Astrocyte of the hippocampus (primary cell): Measurements from ENCODE around the gene TMEM61.

Experiments used
- DNase-seq: peaks from one replicate; pipeline ENCODE4 v3.0.0; 2011; ENCODE audit warnings: low read depth, low spot score

The TMEM61 gene

GRCh38 chr1:55037733-55038551, 57.5 kb downstream of the TMEM61 start:
- no peak for DNase-seq

- no peak for DNase-seq
Observed at GRCh38 chr1:55038552-55038838, 58.1 kb downstream of the TMEM61 start.

DNA sequence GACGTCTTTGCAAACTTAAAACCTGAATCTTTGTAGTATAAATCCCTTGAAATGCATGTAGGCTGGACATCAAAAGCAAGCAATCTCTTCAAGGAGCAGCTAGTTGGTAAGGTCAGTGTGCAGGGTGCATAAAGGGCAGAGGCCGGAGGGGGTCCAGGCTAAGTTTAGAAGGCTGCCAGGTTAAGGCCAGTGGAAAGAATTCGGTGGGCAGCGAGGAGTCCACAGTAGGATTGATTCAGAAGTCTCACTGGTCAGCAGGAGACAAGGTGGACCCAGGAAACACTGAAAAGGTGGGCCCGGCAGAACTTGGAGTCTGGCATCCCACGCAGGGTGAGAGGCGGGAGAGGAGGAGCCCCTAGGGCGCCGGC, 58.5 kb downstream of the TMEM61 start:
- DNase-seq, result no peak

GRCh38 chr1:55039342-55040082, 59.1 kb downstream of the TMEM61 start, which contains the start of gene PCSK9:
PCSK9 (plus strand) TSS chr1:55039548; CDS start chr1:55039838, 290 bp downstream.
- DNase-seq, result peak; percentile 62

DNA sequence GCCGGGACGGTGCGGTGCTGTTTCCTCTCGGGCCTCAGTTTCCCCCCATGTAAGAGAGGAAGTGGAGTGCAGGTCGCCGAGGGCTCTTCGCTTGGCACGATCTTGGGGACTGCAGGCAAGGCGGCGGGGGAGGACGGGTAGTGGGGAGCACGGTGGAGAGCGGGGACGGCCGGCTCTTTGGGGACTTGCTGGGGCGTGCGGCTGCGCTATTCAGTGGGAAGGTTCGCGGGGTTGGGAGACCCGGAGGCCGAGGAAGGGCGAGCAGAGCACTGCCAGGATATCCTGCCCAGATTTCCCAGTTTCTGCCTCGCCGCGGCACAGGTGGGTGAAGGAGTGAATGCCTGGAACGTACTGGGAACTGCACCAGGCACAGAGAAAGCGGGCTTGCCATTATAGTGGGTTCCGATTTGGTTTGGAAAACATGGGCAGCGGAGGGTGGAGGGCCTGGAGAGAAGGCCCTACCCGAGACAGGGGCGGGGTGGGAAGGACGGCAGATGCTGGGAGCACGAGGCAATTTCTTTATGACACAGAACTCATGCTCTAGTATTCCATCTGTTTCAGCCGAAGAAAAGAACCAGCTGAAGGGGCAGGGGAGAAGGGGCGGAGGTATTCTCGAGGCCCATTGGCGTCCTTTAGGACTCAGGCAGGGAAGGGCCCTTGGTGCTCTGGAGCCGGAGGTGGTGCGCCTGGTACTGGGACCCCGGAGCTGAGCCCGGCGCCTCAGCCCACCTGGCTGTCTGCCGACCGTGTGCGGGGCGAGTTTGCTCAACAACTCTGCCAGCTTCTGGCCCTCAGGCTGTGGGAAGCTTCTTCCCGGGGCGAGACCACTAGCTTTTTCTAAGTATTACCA, 59.9 kb downstream of the TMEM61 start:
- peak; percentile 25 for DNase-seq

GRCh38 chr1:55040933-55041494, 60.6 kb downstream of the TMEM61 start:
- DNase-seq, result no peak

DNA sequence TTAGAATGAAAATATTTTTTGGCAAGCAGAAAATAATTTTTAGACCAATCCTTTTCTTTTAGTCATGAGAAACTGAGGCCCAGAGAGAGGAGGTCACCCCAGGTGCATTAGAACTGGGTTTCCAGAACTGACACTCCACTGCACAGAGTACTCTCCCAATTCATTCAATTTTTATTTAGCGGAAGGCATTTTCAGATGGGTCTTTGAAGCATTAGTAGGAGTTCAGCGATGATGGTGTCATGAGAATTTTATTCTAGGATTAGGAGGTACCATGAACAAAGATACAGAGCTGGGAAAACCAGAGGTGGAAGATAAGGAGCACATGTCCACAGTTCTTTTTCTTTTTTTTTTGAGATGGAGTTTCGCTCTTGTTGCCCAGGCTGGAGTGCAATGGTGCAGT, 61.2 kb downstream of the TMEM61 start:
- DNase-seq, result no peak
